WTC11 (cell line): ENCODE results near the gene TMEM229B.

Experiments
- AR ChIP-seq: fragments of 250-450 bp; sonication (Bioruptor Pico); IDR thresholded peaks from 2 replicates; pipeline ENCODE4 v1.9.0; 2021; ENCODE audit warnings: mild to moderate bottlenecking
- ATF3 ChIP-seq: sonication (generic); formaldehyde crosslinking; conservative IDR thresholded peaks from 2 replicates; pipeline ENCODE4 v1.8.1; 2022; ENCODE audit warnings: mild to moderate bottlenecking, missing genetic modification reagents
- ATF6 ChIP-seq: sonication (generic); formaldehyde crosslinking; IDR thresholded peaks from 2 replicates; pipeline ENCODE4 v1.8.1; 2023; ENCODE audit warnings: mild to moderate bottlenecking, missing genetic modification reagents
- CTCF ChIP-seq: fragments of 200-600 bp; IDR thresholded peaks from 2 replicates; pipeline ENCODE4 v1.8.0; 2022; ENCODE audit warnings: antibody characterized with exemption
- ETV6 ChIP-seq: sonication (generic); formaldehyde crosslinking; IDR thresholded peaks from 2 replicates; pipeline ENCODE4 v1.8.1; 2022; ENCODE audit warnings: mild to moderate bottlenecking, missing genetic modification reagents
- FOXK1 ChIP-seq: sonication (generic); formaldehyde crosslinking; IDR thresholded peaks from 2 replicates; pipeline ENCODE4 v1.8.0; 2022; ENCODE audit warnings: mild to moderate bottlenecking, moderate library complexity, missing genetic modification reagents
- SP1 ChIP-seq: sonication (generic); formaldehyde crosslinking; conservative IDR thresholded peaks from 2 replicates; pipeline ENCODE4 v1.8.1; 2022; ENCODE audit warnings: missing genetic modification reagents
- USF1 ChIP-seq: sonication (generic); formaldehyde crosslinking; IDR thresholded peaks from 2 replicates; pipeline ENCODE4 v1.8.0; 2022; ENCODE audit warnings: mild to moderate bottlenecking, missing genetic modification reagents

- TF ChIP-seq CTCF (no peak), AR (no peak), SP1 (no peak), USF1 (CRISPR knock-in tag) (no peak), FOXK1 (CRISPR knock-in tag) (no peak), ATF6 (no peak), ATF3 (no peak), ETV6 (no peak)
Observed at GRCh38 chr14:67464879-67465278, 23.6 kb downstream of the TMEM229B start.
